Right lobe of liver (tissue), 6 donors: ENCODE measurements around the gene SLC31A2. TPM values are rescaled to one million over a fixed set of nuclear protein-coding genes. Genes with fewer than 3 reads are reported as not detected.

Source experiments
- ATAC-seq, 4 donors: fragments of 200-7000 bp; cut with Tn5 transposase; one replicate each; pipeline ENCODE4 v1.9.1; 2020; ENCODE audit warnings: mild to moderate bottlenecking in 4 of 4, moderate library complexity in 4 of 4
- DNase-seq, 3 donors: peaks; one replicate each; pipeline ENCODE4 v3.0.0-alpha.2; 2020
- H3K27ac ChIP-seq, 3 donors: fragments of 200-600 bp; one replicate each; pipeline ENCODE4 v1.8.0; 2022
- H3K27me3 ChIP-seq, 2 donors: fragments of 200-600 bp; one replicate each; pipeline ENCODE4 v1.8.0; 2022
- H3K36me3 ChIP-seq, 4 donors: fragments of 200-600 bp; sonication (generic) in 1 of 4; one replicate each; pipeline versions ENCODE4 v1.5.1 to v1.8.0; 2017 to 2022; ENCODE audit warnings: control low read depth in 1 of 4
- H3K4me1 ChIP-seq, 4 donors: fragments of 200-600 bp; sonication (generic) in 1 of 4; one replicate each; pipeline versions ENCODE4 v1.5.1 to v1.8.0; 2017 to 2022; ENCODE audit warnings: control low read depth in 1 of 4
- H3K4me3 ChIP-seq, 3 donors: fragments of 200-600 bp; one replicate each; pipeline ENCODE4 v1.8.0; 2022
- H3K9me3 ChIP-seq, 4 donors: fragments of 200-600 bp; sonication (generic) in 1 of 4; one replicate each; pipeline versions ENCODE4 v1.5.1 to v1.8.0; 2017 to 2022; ENCODE audit warnings: control low read depth in 1 of 4
- POLR2A ChIP-seq: fragments of 450-650 bp; IDR thresholded peaks from one replicate; pipeline ENCODE4 v1.6.1; 2017; ENCODE audit warnings: antibody characterized with exemption, mild to moderate bottlenecking
- WGBS: methylation state at CpG from one replicate; pipeline ENCODE4 v1.1.6; 2018; ENCODE audit warnings: low coverage, low lambda C conversion rate; ENCODE audit not compliant: insufficient coverage; ENCODE audit errors: missing lambda C conversion rate; 5-methylcytosine and 5-hydroxymethylcytosine counted together
- intact Hi-C, 2 donors: fragments of 100-400 bp; cut with DNase I; formaldehyde crosslinking; loops; one replicate each; pipeline versions ENCODE4 v1.11.2 to v1.14.1; 2022
- total RNA-seq, 6 experiments: library from RNA; depleted of rRNA in 2 of 6; stranded (reverse); fragments of >200 nt in 2 of 6; fragmentation: NEBNext Ultra II Directional in 3 of 6; extraction: Animal tissue kit (Norgen Biotek cat#: 25700) in 3 of 6; gene quantifications; one replicate each; pipeline versions ENCODE4 v1.1.0 to v1.2.4, GENCODE V29; 2016 to 2023
- TF ChIP-seq, protein P1 (sequence below), 4 donors: fragments of 200-600 bp in 3 of 4; fragments of 450-650 bp in 1 of 4; IDR thresholded peaks; one replicate each; pipeline versions ENCODE4 v1.5.1 to v1.8.0; 2016 to 2022; ENCODE audit warnings: antibody characterized with exemption in 4 of 4, mild to moderate bottlenecking in 2 of 4
- donor health status: DM: no; HTN: yes; CAD: no.
- donor health status: DM: no; HTN: no; CAD: no.
- donor health status: DM: no; HTN: no; CAD: no.
- donor health status: DM: no; HTN: yes; CAD: no.
- donor health status: DM: no; HTN: yes; CAD: no.

The SLC31A2 gene
- total RNA-seq, 6 experiments from 2014 or later: 11.5 to 43.4 (median 25.0) TPM

DNA sequence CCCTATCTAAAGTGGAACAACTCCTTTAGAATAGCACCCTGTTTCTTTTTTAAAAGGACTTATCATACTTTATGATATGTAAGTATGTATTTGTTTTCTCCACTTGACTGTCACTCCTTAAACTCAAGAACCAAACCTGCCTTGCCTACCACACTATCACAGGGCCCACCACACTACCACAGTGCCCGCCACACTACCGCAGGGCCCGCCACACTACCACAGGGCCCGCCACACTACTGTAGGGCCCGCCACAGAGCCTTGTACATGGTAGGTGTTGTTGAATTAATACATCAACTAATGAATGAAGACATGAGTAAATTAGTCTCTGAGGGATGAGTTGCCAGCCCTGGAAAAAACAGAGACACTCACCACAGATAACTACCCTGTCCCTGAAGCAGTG lies 18.0 kb downstream of the SLC31A2 start:
- H3K27ac ChIP-seq: no peak overlapping the region
- H3K9me3 ChIP-seq: no peaks in the 10 kb centered on the region
- 100% methylated on average over 4 of the region's 5 CpGs for WGBS
- no peak for ATAC-seq
- DNase-seq: no peak
- H3K4me3 ChIP-seq: no peak overlapping the region
- no peaks in the 10 kb centered on the region for H3K27me3 ChIP-seq
- H3K4me1 ChIP-seq: peaks cover 0 to 25% (median 4%) of the 10 kb centered on the region in 4 donors
- TF ChIP-seq, protein P1, sequence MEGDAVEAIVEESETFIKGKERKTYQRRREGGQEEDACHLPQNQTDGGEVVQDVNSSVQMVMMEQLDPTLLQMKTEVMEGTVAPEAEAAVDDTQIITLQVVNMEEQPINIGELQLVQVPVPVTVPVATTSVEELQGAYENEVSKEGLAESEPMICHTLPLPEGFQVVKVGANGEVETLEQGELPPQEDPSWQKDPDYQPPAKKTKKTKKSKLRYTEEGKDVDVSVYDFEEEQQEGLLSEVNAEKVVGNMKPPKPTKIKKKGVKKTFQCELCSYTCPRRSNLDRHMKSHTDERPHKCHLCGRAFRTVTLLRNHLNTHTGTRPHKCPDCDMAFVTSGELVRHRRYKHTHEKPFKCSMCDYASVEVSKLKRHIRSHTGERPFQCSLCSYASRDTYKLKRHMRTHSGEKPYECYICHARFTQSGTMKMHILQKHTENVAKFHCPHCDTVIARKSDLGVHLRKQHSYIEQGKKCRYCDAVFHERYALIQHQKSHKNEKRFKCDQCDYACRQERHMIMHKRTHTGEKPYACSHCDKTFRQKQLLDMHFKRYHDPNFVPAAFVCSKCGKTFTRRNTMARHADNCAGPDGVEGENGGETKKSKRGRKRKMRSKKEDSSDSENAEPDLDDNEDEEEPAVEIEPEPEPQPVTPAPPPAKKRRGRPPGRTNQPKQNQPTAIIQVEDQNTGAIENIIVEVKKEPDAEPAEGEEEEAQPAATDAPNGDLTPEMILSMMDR (IDR thresholded peaks at IDR 0.05): no peak
- TF ChIP-seq POLR2A: no peak
- peaks cover 19 to 77% (median 41%) of the 10 kb centered on the region in 4 donors for H3K36me3 ChIP-seq
- intact Hi-C loops: no loop called here

DNA sequence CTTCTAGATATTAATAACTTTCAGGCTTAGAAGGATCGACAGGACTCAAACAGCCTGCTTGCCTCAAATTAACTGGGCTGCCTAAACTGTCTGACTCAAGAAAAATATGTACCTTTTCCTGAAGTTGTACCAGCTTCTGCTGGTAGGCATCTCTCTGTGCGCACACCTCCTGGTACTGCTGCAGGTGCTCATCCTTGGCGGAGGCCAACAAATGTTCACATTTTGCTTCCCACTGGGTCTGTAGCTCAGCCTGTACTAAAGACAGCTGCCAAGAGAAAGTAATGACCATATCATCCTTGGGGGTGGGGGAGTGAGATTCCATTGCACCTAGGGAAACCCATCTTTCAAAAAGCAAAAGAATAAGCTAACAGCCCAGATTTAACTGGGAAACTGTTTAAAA lies 22.5 kb downstream of the SLC31A2 start:
- 79% methylated on average over 2 of the region's 3 CpGs for WGBS
- Histone ChIP-seq H3K27me3 (no peaks in the 10 kb centered on the region), H3K9me3 (no peaks in the 10 kb centered on the region), H3K36me3 (peaks cover 18 to 87% (median 42%) of the 10 kb centered on the region in 4 donors), H3K4me1 (peaks cover 0 to 7% (median 2%) of the 10 kb centered on the region in 4 donors), H3K27ac (no peak overlapping the region), H3K4me3 (no peak overlapping the region)
- intact Hi-C loops: no loop called here
- ATAC-seq: no peak
- TF ChIP-seq, protein P1 (IDR thresholded peaks at IDR 0.05): no peak
- TF ChIP-seq POLR2A: no peak
- DNase-seq: no peak

DNA sequence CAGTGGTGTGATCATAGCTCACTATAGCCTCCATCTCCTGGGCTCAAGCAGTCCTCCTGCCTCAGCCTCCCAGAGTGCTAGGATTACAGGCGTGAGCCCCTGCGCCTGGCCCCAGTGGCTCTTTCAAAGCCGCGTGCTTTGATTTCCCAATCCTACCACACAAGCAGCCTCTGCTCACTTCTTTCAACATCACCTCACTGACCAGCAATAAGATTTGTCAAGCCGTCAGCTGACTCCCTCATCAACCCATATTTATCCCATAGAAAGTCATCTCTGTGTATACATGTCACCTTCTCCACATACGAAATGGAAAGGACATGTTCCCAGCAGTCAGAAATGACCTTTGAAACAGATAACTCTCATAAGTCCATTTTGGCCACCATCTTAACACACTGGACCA lies 26.0 kb downstream of the SLC31A2 start:
- Histone ChIP-seq H3K36me3 (peaks cover 0 to 74% (median 24%) of the 10 kb centered on the region in 4 donors), H3K4me3 (no peak overlapping the region), H3K27me3 (no peaks in the 10 kb centered on the region), H3K27ac (no peak overlapping the region), H3K4me1 (peaks cover 0 to 7% (median 2%) of the 10 kb centered on the region in 4 donors), H3K9me3 (no peaks in the 10 kb centered on the region)
- intact Hi-C loops: no loop called here
- 76% methylated on average over 6 of the region's 6 CpGs for WGBS
- DNase-seq: no peak
- no peak for ATAC-seq
- TF ChIP-seq, protein P1 (IDR thresholded peaks at IDR 0.05): no peak
- no peak for TF ChIP-seq POLR2A

DNA sequence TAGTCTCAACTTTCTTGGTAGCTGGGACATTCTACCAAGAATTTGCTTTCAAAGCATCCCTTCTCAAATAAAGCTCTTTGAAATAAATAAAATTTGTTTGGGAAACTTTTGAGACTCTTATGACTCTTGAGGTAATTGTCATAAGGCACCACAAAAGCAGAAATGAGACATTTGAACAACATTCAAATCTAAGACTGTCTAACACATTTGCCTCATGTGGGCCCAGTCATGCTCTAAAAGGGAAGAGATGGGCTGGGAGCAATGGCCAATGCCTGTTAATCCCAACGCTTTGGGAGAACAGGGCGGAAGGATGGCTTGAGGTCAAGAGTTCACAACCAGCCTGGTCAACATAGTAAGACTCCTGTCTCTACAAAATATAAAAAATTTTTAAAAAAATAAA lies 26.4 kb downstream of the SLC31A2 start:
- DNase-seq (no peak), ATAC-seq (no peak)
- Histone ChIP-seq H3K27ac (no peak overlapping the region), H3K4me1 (peaks cover 0 to 7% (median 2%) of the 10 kb centered on the region in 4 donors), H3K4me3 (no peak overlapping the region), H3K36me3 (peaks cover 0 to 76% (median 27%) of the 10 kb centered on the region in 4 donors), H3K27me3 (no peaks in the 10 kb centered on the region), H3K9me3 (no peaks in the 10 kb centered on the region)
- TF ChIP-seq, protein P1 (IDR thresholded peaks at IDR 0.05): no peak
- TF ChIP-seq POLR2A: no peak
- intact Hi-C loops: no loop called here
- WGBS: 82% methylated on average over 2 of the region's 2 CpGs

DNA sequence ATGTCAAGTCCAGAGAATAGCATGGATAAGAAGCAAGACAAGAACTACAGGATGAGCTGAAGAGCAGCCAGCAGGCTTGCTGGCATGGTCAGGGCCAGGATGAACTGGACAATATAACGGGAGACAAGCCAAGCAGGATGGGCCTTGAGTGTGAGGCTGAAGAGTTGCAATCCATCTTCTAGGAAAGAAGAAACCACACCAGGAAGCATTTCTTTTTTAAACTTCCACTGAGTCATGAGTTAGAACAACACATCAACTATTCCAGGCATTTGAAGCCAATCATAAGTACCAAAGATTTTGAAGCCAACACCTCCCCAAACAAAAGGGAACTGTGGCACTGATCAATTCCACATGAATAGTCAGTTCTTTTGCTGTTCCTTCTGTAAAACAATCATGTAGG lies 27.3 kb downstream of the SLC31A2 start:
- no peak for TF ChIP-seq POLR2A
- TF ChIP-seq, protein P1 (IDR thresholded peaks at IDR 0.05): no peak
- intact Hi-C loops: no loop called here
- H3K27me3 ChIP-seq: no peaks in the 10 kb centered on the region
- H3K36me3 ChIP-seq: peaks cover 0 to 76% (median 25%) of the 10 kb centered on the region in 4 donors
- peaks cover 0 to 7% (median 2%) of the 10 kb centered on the region in 4 donors for H3K4me1 ChIP-seq
- WGBS: 30% methylated on average over 1 of the region's 1 CpG
- no peak overlapping the region for H3K4me3 ChIP-seq
- H3K27ac ChIP-seq: no peak overlapping the region
- no peak for DNase-seq
- H3K9me3 ChIP-seq: no peaks in the 10 kb centered on the region
- no peak for ATAC-seq
